Measurements from ENCODE around the gene ZNF626.

DNA sequence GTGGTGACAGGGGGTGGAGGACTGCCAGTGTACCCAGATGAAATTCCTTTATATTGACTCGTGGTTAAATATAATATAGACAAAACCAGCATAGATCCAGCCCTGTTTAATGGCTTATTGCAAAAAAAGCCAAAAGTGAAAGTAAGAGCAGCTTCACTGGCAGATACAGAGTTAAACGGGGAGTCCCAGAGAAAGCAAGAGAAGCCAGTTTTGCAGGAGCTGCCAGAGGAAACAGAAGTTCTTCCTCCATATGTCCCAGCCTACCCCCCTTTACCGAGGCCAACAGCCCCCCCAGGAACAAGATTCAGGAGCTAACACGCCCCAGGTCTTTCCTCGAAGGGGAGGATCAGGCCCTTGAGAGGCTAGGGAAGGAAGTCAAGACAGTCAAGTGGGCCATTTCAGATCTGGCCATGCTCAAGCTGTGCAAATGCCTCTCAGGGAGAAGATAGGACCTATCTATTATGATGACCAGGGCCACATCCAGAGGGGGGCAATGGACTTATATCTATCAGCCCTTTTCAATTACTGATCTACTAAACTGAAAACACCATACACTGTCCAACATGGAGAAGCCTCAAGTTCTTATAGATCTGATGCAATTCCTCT is 48.6 kb downstream of the ZNF626 start:
- TF ChIP-seq, protein P1, sequence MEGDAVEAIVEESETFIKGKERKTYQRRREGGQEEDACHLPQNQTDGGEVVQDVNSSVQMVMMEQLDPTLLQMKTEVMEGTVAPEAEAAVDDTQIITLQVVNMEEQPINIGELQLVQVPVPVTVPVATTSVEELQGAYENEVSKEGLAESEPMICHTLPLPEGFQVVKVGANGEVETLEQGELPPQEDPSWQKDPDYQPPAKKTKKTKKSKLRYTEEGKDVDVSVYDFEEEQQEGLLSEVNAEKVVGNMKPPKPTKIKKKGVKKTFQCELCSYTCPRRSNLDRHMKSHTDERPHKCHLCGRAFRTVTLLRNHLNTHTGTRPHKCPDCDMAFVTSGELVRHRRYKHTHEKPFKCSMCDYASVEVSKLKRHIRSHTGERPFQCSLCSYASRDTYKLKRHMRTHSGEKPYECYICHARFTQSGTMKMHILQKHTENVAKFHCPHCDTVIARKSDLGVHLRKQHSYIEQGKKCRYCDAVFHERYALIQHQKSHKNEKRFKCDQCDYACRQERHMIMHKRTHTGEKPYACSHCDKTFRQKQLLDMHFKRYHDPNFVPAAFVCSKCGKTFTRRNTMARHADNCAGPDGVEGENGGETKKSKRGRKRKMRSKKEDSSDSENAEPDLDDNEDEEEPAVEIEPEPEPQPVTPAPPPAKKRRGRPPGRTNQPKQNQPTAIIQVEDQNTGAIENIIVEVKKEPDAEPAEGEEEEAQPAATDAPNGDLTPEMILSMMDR (conservative IDR thresholded peaks at IDR 0.05; ENCODE audit: low read length), result no peak
- no peak for TF ChIP-seq EZH2phosphoT487 (IDR thresholded peaks at IDR 0.05; ENCODE audit: borderline replicate concordance)
